HG02588 (cell line): ENCODE results near the gene DUS1L.

ENCODE experiments used
- ATAC-seq: cut with Tn5 transposase; IDR thresholded peaks from one replicate; pipeline ENCODE4 v1.9.1; 2021; ENCODE audit warnings: mild to moderate bottlenecking, moderate library complexity; ENCODE audit not compliant: unreplicated experiment

DUS1L gene

DNA sequence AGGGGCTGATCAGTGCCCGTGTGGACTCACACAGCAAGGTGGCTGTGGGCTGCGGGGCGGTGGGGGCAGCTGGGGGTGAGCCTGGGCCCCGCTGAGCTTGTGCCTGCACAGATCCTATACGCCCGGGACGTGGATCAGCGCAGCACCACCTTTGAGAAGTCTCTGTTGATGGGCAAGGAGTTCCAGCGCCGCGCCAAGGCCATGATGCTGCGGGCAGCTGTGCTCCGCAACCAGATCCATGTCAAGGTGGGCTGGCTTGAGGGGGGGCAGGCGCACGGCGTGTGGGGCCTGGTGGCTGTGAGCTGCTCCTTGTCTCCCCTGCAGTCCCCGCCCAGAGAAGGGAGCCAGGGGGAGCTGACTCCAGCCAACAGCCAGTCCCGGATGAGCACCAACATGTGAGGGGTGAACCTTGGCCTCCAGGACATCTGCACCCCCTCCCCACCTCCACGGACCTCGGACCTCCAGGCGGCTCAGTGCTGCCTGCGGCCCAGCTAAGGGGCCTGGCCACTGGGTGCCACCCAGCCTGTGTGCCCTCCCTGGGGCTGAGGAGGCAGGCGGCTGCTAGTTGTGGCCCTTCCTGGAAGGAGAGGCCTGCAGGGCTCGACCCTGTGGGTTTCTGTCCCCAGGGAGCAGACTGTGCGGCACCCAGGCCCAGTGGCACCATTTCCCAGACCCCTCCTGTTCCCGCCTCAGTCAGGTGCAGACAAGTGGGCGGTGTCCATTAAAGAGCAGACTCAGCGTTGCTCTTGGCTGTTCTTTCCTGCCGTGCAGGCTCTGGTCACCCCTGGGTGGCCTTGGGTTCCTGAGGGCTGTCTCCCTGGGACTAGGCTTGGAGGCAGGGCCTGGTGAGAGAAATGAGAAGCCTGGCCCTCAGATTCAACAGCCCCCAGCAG lies 8.6 kb downstream of the DUS1L start:
- ATAC-seq, result no peak

- no peak for ATAC-seq
These were observed 9.5 kb downstream of the DUS1L start for GRCh38 chr17:82055965-82056728.

DNA sequence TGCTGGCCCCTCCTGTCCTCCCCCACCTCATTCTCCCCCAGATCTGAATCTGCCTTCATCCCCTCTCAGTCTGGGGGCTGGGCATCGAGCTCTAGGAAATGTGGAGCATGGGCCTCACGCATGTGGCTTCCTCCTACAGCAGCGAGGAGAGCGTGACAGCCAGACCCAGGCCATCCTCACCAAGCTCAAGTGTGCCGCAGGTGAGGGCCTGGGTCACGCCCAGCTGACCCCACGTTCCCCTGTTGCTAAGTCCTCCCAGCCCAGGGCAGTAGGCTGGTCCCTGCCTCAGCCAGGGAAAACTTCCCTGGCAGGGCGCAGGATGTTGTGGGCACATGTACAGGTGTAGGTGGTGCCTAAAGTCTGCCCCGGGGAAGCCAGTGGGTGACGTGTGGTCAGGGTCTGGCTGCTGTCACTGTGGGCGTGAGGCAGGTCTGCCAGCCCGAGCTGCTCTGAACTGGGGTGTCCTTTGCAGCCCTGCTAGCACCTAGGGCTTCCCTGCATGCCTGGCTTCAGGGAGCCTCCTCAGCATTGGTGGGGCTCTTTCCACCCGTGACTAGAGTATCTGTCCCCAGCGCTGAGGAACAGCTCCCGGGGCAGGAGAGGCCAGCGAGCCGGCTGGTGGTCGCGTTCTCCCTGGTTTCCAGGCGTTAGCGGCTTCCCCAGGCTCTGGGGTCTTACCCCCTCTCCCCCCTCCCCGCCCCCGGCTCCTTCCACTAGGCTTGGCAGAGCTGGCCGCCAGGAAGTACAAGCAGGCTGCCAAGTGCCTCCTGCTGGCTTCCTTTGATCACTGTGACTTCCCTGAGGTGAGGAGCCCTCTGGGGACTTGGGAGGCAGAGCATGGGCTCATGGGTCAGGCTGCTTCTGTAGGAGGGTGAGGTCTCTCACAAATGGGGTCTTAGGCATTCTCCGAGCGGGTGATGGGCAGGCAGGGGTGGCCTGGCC lies 10.3 kb downstream of the DUS1L start:
- ATAC-seq, result no peak

- no peak for ATAC-seq
These were observed 11.1 kb downstream of the DUS1L start for GRCh38 chr17:82054351-82055022.

- ATAC-seq, result no peak
These were observed 11.9 kb downstream of the DUS1L start for GRCh38 chr17:82053556-82054263.

DNA sequence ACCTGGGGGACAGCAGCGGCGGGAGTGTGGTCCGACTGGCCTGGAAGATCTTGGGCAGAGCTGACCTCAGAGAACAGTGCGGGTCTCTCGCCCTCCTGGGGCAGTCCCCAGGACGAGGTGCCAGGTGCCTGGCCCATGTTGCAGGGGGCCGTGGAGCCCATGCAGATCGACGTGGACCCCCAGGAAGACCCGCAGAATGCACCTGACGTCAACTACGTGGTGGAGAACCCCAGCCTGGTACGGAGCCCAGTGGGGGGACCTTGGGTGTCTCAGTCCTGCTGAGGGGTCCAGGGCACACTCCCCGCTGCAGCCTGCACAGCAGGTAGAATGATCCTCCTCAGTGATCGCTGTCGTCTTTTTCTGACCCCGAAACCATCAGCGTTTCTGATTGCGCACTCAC lies 12.5 kb downstream of the DUS1L start:
- no peak for ATAC-seq

DNA sequence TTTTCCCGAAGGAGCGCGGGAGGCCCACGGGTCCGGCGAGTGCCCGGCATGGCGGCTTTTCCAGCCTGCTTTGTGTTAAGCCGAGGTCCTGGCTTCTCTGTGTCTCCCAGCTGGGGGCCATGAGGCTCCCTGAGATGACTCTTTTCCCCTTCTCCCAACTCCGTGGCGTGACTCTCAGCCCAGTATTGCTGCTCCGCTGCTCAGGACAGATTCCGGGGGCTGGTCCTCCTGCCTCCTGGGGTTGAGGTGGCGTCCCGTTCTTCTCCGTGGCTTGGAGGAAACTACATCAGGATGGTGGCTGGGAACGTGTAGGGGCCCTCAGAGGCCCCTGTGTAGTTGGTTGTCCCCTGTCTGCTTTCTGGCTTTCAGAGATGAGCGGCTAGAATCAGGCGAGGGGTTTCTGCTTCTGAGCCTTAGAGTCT lies 13.0 kb downstream of the DUS1L start:
- no peak for ATAC-seq

DNA sequence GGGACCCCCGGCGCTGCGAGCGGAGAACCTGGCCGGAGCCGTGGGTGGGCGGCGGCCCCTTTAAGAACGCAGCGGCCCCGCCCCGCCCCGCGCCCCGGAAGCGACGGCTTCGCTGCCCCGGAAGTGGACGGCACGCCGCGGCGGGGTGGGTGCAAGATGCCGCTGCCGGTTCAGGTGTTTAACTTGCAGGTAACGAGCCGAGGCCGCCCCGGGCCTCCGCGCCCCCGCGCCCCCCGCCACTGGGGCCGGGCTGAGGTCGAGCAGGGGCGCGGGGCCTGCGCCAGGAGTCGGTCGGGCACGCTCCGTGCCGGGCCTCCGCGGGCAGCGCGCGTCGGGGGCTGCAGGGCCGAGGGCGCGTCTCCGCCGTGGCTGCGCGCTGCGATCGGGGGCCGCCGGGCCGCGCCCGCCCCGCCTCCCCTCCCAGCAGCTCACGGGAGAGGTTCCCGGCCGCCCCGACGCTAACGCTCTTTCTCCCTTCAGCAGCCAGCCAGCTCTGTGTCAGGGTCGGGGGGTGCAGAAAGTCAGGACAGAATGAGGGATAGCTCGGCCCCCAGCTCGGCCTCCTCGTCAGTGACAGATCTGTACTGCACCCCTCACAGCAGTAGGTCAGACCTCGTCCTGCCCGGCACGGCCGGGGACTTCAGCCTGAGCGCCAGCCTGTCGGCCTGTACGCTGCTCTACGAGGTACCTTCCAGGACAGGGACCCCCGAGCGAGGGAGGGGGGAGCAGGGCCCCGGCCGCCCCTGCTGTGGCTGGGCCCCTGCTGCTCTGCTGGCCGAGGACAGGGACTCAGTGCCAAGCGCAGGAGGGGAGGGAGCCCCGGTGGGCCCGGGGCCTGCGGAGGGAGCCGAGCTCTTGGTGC lies 13.6 kb downstream of the DUS1L start, which contains the start of the genes GPS1 and RFNG:
GPS1 (plus strand) TSS at position 123 of the 862 bp plus-strand sequence; CDS start at position 157, 34 bp downstream.
RFNG (minus strand) TSS at position 36 of the 862 bp plus-strand sequence. CDS start 45 bp downstream, outside the sequence.
- ATAC-seq, result peak; percentile 40

GRCh38 chr17:82050761-82051641 lies 14.6 kb downstream of the DUS1L start:
- ATAC-seq, result no peak

DNA sequence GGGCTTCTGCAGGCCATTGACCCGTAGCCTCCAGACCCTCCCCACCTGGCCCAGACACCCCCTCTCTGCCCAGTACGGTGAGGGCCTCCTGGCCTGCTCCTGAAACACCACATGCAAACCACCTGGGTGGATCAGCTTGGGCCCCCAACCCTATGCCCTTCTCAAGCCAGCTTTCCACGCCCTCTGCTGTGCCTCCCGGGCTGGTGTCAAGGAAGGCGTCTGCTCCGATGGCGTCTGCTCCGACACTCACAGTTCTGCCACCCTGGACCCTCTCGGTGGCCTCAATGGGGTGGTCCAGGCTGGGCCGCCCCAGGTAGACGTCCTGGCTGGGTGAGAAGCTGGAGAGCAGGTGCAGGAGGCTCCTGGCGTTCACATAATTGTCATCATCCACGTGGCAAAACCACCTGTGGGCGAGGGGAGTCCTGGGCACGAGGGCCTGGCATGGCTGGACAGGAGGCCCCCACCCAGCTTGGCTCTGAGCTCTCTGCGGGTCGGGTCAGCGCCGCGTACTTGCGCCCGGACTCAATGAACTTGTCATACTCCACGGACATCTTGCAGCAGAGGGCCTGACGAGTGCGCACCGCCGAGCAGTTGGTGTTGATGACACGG lies 15.3 kb downstream of the DUS1L start:
- ATAC-seq, result no peak

- no peak for ATAC-seq
These were observed 16.1 kb downstream of the DUS1L start for GRCh38 chr17:82049521-82049971.

GRCh38 chr17:82049106-82049505 lies 16.5 kb downstream of the DUS1L start:
- no peak for ATAC-seq

GRCh38 chr17:82048571-82048971 lies 17.0 kb downstream of the DUS1L start:
- no peak for ATAC-seq

DNA sequence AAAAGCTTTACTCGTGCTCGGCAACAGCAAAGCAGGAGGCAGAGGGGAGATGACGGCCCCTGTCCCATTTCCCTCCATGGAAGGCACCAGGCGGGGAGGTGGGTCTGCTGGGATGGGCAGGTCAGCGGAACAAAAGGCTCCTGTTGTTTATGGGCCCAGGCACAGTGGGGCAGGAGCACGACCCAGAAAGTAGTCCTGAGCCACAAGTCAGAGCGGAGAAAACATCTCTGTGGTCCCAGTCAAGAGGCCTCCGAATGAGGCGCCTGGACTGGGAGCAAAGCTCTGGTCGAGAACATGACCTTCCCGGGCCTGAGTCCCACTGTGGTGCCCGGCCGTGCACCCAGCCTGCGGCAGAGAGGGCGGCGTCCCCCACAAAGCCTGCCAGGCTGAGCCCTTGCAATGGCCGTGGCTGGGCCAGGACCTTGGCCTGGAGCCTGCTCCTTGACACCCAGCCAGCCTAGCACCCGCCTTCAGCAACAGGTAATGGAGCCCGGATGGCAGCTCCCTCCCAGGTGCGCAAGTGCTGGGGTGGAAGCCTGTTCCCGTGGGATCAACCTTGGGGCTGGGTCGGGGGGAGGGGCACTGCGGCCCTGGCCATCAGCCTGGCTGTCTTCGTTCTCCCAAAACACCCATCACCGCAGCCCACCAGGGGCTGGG lies 17.6 kb downstream of the DUS1L start:
- no peak for ATAC-seq

DNA sequence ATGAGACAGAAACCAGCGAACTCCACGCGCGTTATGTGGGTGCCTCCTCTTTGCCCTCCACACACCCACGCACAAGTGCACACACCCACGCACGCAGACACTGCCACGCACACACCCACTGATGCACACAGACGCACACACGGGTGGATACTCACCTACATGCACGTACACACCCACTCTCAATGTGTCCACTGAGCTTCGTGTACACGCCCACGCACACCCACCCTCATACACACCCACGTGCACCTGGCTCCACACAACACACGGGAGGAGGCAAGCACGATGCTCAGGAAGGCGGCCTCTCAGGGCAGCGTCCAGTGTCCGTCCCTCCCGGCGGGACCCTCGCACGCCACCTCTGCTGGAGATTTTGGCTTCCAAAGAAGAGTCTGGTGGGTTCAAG lies 18.2 kb downstream of the DUS1L start:
- no peak for ATAC-seq

DNA sequence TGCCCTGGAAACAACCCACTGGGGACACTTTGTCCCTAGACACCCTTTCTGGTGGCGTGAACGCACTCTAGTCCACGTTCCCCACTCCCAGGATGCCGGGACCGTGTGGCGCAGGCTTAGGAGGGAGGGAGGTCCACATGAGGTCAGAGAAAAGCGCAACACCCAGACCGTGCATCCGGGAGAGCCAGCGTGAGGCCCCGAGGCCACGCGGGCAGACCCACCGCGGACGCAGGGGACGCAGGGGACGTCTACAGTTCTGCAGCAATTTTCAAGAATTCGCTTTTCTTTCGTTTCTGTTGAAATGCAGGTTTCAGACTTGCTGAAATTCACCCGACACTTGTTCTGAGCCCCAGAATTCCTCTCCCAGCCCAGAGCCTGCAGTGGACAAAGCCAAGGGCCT lies 18.7 kb downstream of the DUS1L start:
- no peak for ATAC-seq
